Central memory CD8-positive, alpha-beta T cell (primary cell): ENCODE measurements around the gene ZNF808.
"Not testable (repeated sequence)": the region's sequence is repeated elsewhere in the genome, so short reads cannot be mapped to it uniquely, and the experiment has no call there.

Source experiments
- ATAC-seq: fragments of 150-1000 bp; cut with Tn5 transposase; replicated peaks from 2 replicates; pipeline ENCODE4 v1.10.0; 2022; ENCODE audit warnings: mild to moderate bottlenecking, moderate FRiP score, moderate number of reproducible peaks; ENCODE audit not compliant: poor library complexity, severe bottlenecking; ENCODE audit errors: extremely low read depth
- DNase-seq, 2 donors: peaks; one replicate each; pipeline ENCODE4 v3.0.0; 2021; ENCODE audit warnings: low spot score in 2 of 2
- H3K27ac Mint-ChIP-seq: one replicate; pipeline ENCODE4 v1.8.0; 2022; ENCODE audit warnings: low read depth, mild to moderate bottlenecking, moderate library complexity, mixed read lengths
- H3K27me3 Mint-ChIP-seq: one replicate; pipeline ENCODE4 v1.8.0; 2022; ENCODE audit warnings: mixed read lengths
- H3K36me3 Mint-ChIP-seq: one replicate; pipeline ENCODE4 v1.8.0; 2022; ENCODE audit warnings: mild to moderate bottlenecking, moderate library complexity, mixed read lengths; ENCODE audit not compliant: insufficient read depth
- H3K4me1 Mint-ChIP-seq: one replicate; pipeline ENCODE4 v1.8.0; 2022; ENCODE audit warnings: mixed read lengths
- H3K4me3 Mint-ChIP-seq: one replicate; pipeline ENCODE4 v1.8.0; 2022; ENCODE audit warnings: mild to moderate bottlenecking, moderate library complexity, mixed read lengths
- H3K9me3 Mint-ChIP-seq: one replicate; pipeline ENCODE4 v1.8.0; 2022; ENCODE audit warnings: mixed read lengths

The ZNF808 gene

DNA sequence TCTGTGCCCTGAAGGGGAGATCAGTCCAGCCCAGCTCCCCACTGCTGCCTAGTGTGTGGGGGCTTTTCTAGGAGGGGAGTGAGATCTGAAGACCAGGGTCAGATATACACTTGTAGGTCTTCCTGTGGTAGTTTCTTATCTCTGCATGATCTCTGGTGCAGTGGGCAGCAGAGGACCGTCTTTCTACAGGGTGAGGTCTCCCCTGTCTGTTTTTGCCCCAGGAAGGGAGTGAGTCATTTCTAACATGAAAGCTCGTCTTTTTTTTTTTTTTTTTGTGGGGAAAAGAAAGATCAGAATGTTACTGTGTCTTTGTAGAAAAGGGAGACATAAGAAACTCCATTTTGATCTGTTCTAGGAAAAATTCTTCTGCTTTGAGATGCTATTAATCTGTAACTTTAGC, 8.8 kb upstream of the ZNF808 start:
- Mint-ChIP-seq H3K9me3 (peaks cover 14% of the 10 kb centered on the region), H3K27ac (no peak overlapping the region), H3K27me3 (peaks cover 47% of the 10 kb centered on the region), H3K4me1 (no peaks in the 10 kb centered on the region), H3K36me3 (peaks cover 2% of the 10 kb centered on the region), H3K4me3 (no peak overlapping the region)
- no peak for ATAC-seq
- DNase-seq: no peak

DNA sequence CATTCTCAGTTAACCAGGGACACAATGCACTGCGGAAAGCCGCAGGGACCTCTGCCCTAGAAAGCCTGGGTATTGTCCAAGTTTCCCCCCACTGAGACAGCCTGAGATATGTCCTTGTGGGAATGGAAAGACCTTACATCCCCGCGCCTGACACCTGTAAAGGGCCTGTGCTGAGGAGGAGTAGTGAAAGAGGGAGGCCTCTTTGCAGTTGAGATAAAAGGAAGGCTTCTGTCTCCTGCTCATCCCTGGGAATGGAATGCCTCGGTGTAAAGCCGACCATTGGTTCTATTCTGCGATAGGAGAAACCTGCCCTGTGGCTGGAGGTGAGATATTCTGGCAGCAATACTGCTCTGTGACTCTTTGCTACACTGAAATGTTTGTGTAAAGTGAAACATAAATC, 8.3 kb upstream of the ZNF808 start:
- not testable (repeated sequence) for ATAC-seq, H3K4me3 Mint-ChIP-seq, H3K27ac Mint-ChIP-seq, H3K36me3 Mint-ChIP-seq, H3K4me1 Mint-ChIP-seq, DNase-seq
- peaks cover 12% of the 10 kb centered on the region for H3K9me3 Mint-ChIP-seq
- H3K27me3 Mint-ChIP-seq: peaks cover 47% of the 10 kb centered on the region

DNA sequence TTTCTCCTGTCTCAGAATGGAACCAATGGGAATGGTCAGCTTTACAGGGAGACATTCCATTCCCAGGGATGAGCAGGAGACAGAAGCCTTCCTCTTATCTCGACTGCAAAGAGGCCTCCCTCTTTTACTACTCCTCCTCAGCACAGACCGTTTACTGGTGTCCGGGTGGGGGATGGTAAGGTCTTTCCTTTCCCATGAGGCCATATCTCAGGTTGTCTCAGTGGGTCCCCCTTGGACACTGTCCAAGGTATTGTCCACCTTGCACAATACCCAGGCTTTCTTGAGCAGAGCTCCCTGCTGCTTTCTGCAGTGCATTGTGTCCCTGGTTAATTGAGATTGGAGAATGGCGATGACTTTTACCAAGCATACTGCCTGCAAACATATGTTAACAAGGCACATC, 7.5 kb upstream of the ZNF808 start:
- peaks cover 2% of the 10 kb centered on the region for H3K36me3 Mint-ChIP-seq
- H3K27ac Mint-ChIP-seq: no peak overlapping the region
- no peaks in the 10 kb centered on the region for H3K4me1 Mint-ChIP-seq
- no peak overlapping the region for H3K4me3 Mint-ChIP-seq
- peaks cover 47% of the 10 kb centered on the region for H3K27me3 Mint-ChIP-seq
- no peak for DNase-seq
- H3K9me3 Mint-ChIP-seq: peaks cover 9% of the 10 kb centered on the region
- no peak for ATAC-seq

DNA sequence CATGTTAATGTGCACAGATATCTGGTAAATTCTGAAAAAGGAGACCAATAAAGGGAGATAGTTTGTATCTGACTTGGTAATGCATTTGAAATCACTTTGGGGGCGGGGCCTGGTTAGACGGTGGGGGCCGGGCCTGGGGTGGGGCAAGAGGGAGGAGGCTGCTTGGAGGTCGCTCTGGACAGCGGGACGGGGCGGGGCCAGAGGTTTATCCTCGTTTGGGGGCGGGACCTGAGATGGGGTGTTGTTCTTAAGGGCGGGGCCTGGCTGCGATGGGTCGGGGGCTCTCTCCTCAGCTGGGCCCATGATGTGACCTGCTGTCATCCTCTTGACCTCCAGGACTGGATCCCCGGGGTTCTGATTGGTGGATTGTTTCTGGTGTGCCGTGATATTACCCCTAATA, 4.9 kb upstream of the ZNF808 start:
- H3K9me3 Mint-ChIP-seq: peaks cover 4% of the 10 kb centered on the region
- no peak for DNase-seq
- ATAC-seq: no peak
- peaks cover 37% of the 10 kb centered on the region for H3K27me3 Mint-ChIP-seq
- H3K36me3 Mint-ChIP-seq: peaks cover 3% of the 10 kb centered on the region
- peaks cover 8% of the 10 kb centered on the region for H3K4me1 Mint-ChIP-seq
- H3K27ac Mint-ChIP-seq: no peak overlapping the region
- no peak overlapping the region for H3K4me3 Mint-ChIP-seq

DNA sequence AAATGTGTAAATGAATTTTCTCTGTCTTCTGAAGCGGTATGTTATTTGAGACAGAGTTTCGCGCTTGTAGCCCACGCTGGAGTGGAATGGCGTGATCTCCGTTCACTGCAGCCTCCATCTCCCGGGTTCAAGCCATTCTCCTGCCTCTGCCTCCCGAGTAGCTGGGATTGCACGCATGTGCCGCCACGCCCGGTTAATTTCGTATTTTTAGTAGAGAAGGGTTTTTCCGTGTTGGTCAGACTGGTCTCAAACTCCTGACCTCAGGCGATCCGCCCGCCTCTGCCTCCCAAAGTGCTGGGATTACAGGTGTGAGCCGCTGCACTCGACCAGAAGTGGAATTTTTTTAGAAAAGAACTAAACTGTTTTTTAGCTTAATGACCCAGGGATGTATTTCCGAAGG, 3.4 kb upstream of the ZNF808 start:
- Mint-ChIP-seq H3K36me3 (peaks cover 4% of the 10 kb centered on the region), H3K4me3 (no peak overlapping the region), H3K27ac (no peak overlapping the region), H3K4me1 (peaks cover 20% of the 10 kb centered on the region), H3K27me3 (peaks cover 36% of the 10 kb centered on the region), H3K9me3 (peaks cover 4% of the 10 kb centered on the region)
- DNase-seq (no peak), ATAC-seq (no peak)

DNA sequence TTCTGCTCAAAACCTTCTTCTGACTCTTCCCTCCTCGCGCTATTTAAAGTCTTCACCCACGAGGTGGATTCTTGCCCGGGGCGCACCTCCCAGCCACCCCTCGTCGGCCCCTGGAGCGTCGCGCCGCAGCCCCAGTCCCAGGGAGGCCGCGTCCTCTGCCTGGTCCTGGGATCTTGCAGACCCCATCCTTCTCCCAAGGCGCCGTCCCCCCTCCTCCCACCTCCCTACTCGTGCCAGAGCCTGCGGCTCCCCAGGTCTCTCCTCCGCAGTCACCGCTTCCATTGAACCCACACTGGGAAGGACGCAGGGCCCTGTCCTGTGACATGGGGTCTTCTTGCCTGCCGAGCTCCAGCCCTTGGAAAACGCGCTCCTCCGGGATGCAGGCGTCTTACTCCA, 486 bp downstream of the ZNF808 start:
- ATAC-seq (peak; percentile 2), DNase-seq (no peak)
- peaks cover 25% of the 10 kb centered on the region for H3K4me1 Mint-ChIP-seq
- H3K36me3 Mint-ChIP-seq: peaks cover 4% of the 10 kb centered on the region
- H3K9me3 Mint-ChIP-seq: no peaks in the 10 kb centered on the region
- H3K4me3 Mint-ChIP-seq: peak overlapping the region; percentile 93
- H3K27me3 Mint-ChIP-seq: no peaks in the 10 kb centered on the region
- H3K27ac Mint-ChIP-seq: peak overlapping the region; percentile 99

DNA sequence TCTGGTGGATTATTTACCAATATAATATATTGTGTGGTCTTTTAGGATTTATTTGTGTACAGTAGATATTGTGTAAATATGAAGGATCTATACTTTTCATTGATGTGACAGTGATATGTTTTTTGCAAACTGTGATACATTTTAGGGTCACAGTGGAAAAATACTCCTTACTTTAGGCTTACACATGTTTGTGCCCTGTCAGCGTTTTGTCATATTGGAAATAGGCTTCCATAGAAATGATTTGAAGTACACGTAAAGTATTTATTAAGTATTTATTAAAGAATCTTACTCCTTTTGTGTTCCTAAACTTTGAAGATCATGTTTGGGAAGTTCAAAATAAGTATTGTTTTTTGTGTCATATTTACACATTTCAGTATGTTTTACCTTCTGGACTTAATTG, 5.0 kb downstream of the ZNF808 start:
- H3K27me3 Mint-ChIP-seq: no peaks in the 10 kb centered on the region
- H3K4me1 Mint-ChIP-seq: peaks cover 42% of the 10 kb centered on the region
- ATAC-seq (no peak), DNase-seq (no peak)
- H3K36me3 Mint-ChIP-seq: peaks cover 12% of the 10 kb centered on the region
- H3K9me3 Mint-ChIP-seq: no peaks in the 10 kb centered on the region
- no peak overlapping the region for H3K27ac Mint-ChIP-seq
- H3K4me3 Mint-ChIP-seq: no peak overlapping the region

DNA sequence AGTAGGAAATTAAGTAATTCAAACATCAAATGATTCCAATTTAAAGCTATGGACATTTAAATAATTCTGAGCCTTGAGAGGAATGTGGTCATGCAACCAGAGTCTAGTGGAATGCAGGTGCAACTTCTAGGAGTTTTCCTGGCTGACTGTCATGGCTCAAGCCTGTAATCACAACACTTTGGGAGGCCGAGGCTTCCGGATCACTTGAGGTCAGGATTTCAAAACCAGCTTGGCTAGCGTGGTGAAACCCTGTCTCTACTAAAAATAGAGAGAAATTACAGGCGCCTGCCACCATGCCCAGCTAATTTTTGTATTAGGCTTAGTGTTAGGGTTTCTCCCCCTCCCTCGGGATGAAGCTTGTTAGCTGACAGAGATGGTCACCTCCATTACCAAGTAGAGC, 6.4 kb downstream of the ZNF808 start:
- no peaks in the 10 kb centered on the region for H3K27me3 Mint-ChIP-seq
- no peak overlapping the region for H3K4me3 Mint-ChIP-seq
- no peak for DNase-seq
- no peak overlapping the region for H3K27ac Mint-ChIP-seq
- peaks cover 10% of the 10 kb centered on the region for H3K36me3 Mint-ChIP-seq
- H3K4me1 Mint-ChIP-seq: peaks cover 39% of the 10 kb centered on the region
- H3K9me3 Mint-ChIP-seq: no peaks in the 10 kb centered on the region
- ATAC-seq: no peak

DNA sequence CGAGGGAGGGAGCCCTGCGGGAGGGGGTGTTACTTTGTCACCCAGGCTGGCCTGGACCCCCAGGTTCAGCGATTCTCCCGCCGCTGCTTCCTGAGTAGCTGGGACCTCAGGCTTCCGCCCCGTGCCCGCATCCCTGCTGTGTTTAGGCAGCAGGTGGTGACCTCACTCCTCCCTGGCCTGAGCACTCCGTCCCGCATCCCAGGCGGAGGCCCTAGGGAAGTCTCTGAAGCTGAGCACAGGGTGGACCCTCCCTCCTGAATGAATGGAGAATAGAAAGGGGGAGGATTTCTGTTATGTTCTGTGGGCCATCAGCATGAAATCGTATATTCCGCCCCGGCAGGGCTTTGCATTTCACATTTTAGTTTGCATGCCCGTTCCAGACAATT, 7.9 kb downstream of the ZNF808 start:
- H3K36me3 Mint-ChIP-seq: not testable (repeated sequence)

DNA sequence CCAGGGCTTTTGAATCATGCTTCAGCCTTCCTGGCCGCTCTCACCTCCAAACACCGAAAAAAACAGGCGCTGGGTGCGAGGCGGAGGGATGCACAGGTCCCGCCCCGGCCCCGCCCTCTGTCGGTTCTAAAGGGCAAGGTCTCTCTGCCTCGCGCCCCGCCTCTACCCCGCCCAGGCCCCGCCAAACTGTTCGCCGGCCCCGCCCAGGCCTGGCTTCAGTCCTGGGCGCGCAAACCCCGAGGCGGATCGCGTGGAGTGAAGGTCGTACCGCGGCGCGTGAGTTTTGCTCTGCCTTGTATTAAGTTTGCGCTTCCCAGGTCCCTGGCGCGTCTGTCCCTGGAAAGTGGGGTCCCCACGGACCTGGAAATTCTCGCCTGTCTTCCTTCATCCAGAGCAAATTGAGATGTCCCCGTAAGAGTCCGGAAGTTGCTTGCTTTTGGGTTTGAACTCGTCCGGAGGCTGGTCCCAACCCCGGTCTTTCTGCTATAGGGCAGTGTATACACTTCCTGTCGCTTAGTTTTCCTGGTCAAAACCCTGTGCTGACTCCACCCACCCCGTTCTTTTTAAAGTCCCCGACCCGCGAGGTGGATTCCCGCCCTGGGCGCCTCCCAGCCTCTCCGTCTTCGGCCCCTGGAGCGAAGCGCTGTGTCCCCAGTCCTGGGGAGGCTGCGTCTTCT, 8.4 kb downstream of the ZNF808 start:
- H3K4me1 Mint-ChIP-seq: peaks cover 36% of the 10 kb centered on the region
- H3K27me3 Mint-ChIP-seq: no peaks in the 10 kb centered on the region
- ATAC-seq: peak; percentile 97
- no peaks in the 10 kb centered on the region for H3K9me3 Mint-ChIP-seq
- H3K27ac Mint-ChIP-seq: peak overlapping the region; percentile 92
- DNase-seq: peak; percentile 75 to 77
- H3K4me3 Mint-ChIP-seq: peak overlapping the region; percentile 90
- peaks cover 12% of the 10 kb centered on the region for H3K36me3 Mint-ChIP-seq

More for the DNA sequence above, 7.9 kb downstream of the ZNF808 start:
- H3K9me3 Mint-ChIP-seq, H3K27ac Mint-ChIP-seq, H3K27me3 Mint-ChIP-seq, DNase-seq: not testable (repeated sequence)
- Mint-ChIP-seq H3K4me3 (peak overlapping the region; percentile 90), H3K4me1 (peaks cover 36% of the 10 kb centered on the region)
- ATAC-seq: peak; percentile 2

DNA sequence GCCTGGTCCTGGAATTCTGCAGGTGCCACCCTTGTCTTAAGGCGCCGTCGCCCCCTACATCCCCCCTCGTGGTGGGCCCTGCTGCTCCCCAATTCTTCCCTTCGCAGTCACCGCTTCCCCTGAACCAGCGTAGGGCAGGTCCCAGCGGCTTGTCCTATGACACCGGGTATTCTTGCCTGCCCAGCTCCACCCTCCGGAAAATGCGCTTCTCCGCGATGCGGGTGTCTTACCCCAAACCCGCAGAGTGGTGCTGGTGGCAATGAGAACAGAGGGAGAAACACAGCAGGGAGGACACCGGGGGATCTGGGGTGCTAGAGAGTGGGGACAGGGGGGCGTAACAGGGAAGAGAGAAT, 9.0 kb downstream of the ZNF808 start:
- ATAC-seq: peak; percentile 60
- peaks cover 36% of the 10 kb centered on the region for H3K4me1 Mint-ChIP-seq
- H3K36me3 Mint-ChIP-seq: peaks cover 12% of the 10 kb centered on the region
- peak overlapping the region; percentile 90 for H3K4me3 Mint-ChIP-seq
- no peaks in the 10 kb centered on the region for H3K9me3 Mint-ChIP-seq
- peak; percentile 11 to 27 for DNase-seq
- H3K27me3 Mint-ChIP-seq: no peaks in the 10 kb centered on the region
- peak overlapping the region; percentile 92 for H3K27ac Mint-ChIP-seq

DNA sequence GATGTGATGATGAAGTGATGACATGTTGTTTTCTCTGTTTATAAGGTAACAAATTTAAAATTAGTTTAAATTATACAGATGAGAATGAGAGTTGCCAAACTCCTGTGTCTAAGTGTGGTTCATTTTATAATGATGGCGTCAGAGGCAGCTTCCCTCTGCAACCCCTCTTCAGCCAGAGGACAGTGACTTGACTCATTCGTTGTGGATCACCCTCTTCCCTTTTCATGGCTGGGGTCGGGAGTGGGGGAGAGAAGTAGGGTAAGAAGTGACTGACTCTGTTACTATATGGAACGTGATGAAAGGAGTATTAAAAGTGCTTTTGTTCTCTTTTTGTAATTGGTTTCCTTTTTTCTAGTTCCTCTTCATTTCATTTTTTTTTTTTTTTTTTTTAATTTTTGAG, 11.3 kb downstream of the ZNF808 start:
- not testable (repeated sequence) for H3K9me3 Mint-ChIP-seq, ATAC-seq, H3K27ac Mint-ChIP-seq, DNase-seq, H3K4me3 Mint-ChIP-seq, H3K27me3 Mint-ChIP-seq
- Mint-ChIP-seq H3K36me3 (peaks cover 19% of the 10 kb centered on the region), H3K4me1 (peaks cover 54% of the 10 kb centered on the region)

DNA sequence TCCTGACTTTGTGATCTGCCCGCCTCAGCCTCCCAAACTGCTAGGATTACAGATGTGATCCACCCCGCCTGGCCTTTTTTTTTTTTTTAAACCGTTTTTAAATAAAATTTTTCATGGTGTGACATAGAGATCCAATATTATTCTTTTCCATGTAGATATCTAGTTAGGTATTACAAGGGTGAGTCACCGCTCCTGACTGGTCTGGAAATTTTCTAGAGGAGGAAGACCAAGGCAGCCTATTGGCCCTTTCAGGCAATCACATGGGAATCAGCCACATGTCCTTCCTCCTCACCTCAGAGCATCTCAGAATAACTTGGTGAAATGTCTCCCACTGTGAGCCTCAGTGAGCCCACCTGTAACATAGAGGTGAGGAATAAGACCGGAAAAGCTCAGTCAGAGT, 13.7 kb downstream of the ZNF808 start:
- DNase-seq, H3K4me3 Mint-ChIP-seq, H3K27ac Mint-ChIP-seq, ATAC-seq, H3K27me3 Mint-ChIP-seq, H3K9me3 Mint-ChIP-seq: not testable (repeated sequence)
- peaks cover 42% of the 10 kb centered on the region for H3K4me1 Mint-ChIP-seq
- H3K36me3 Mint-ChIP-seq: peaks cover 26% of the 10 kb centered on the region
